ENCODE results near the gene CDADC1.

GRCh38 chr13:49279112-49279511 is 31.4 kb downstream of the CDADC1 start:
- TF ChIP-seq CTCF (IDR thresholded peaks at IDR 0.05; ENCODE audit: poor library complexity, severe bottlenecking), result no peak
- TF ChIP-seq POLR2AphosphoS5 (IDR thresholded peaks at IDR 0.05), result no peak
- no peak for TF ChIP-seq EP300 (conservative IDR thresholded peaks at IDR 0.05; ENCODE audit: poor library complexity, severe bottlenecking)

Data from neural cell (in vitro differentiated cells).